GM12878 (cell line): Measurements from ENCODE around the gene WFDC12. TPM values are rescaled to one million over a fixed set of nuclear protein-coding genes. Genes with fewer than 3 reads are reported as not detected.

Source experiments
- ATAC-seq: fragments of 200-7000 bp; cut with Tn5 transposase; 3 replicates; pipeline ENCODE4 v1.9.1; 2020; ENCODE audit warnings: mild to moderate bottlenecking, moderate library complexity
- BruUV-seq: library from RNA; stranded (reverse); fragments of 400-500 nt; replicated peaks from 2 replicates; lab custom pipeline; 2021; lab: Mats Ljungman, UMichigan
- CTCF ChIA-PET: fragments of 300-600 bp; sonication (Branson Sonifier 250); formaldehyde crosslinking; extraction: SDS; loops from one replicate; lab custom pipeline; 2021; ENCODE audit warnings: inconsistent platforms; lab: Yijun Ruan, JAX
- POLR2A ChIA-PET: fragments of 350-600 bp; formaldehyde crosslinking; extraction: SDS; loops from one replicate; lab custom pipeline; 2021; ENCODE audit warnings: inconsistent platforms; lab: Charles Lee
- RAD21 ChIA-PET: fragments of 300-600 bp; sonication (Branson Sonifier 250); formaldehyde crosslinking; loops from one replicate; lab custom pipeline; 2023; ENCODE audit warnings: antibody characterized with exemption; ENCODE audit not compliant: unreplicated experiment; lab: Charles Lee
- SMC1A ChIA-PET: fragments of 300-600 bp; sonication (Branson Sonifier 250); formaldehyde crosslinking; loops from one replicate; lab custom pipeline; 2023; ENCODE audit not compliant: unreplicated experiment, uncharacterized antibody; lab: Charles Lee
- DNase-seq: peaks from one replicate; pipeline ENCODE4 v3.0.0-alpha.2; 2011; ENCODE audit warnings: low read depth, low spot score
- FAIRE-seq: peaks from 3 replicates; lab custom pipeline; 2011; peaks lifted over from hg19 to GRCh38; lab: Jason Lieb, UNC
- H2AFZ ChIP-seq: 2 replicates; pipeline ENCODE4 v1.6.0; 2011; ENCODE audit warnings: low read depth, low read length, control low read depth; ENCODE audit not compliant: control insufficient read depth
- H3K27ac ChIP-seq: 2 replicates; pipeline ENCODE4 v1.5.1; 2011; ENCODE audit warnings: control low read depth; ENCODE audit not compliant: control insufficient read depth, insufficient read depth
- H3K27me3 ChIP-seq, 2 experiments: replicated peaks in 1 of 2; 2 replicates each; pipeline versions ENCODE4 v1.6.0 to v1.6.1; 2011; ENCODE audit warnings: low read length in 1 of 2; ENCODE audit not compliant: control insufficient read depth in 2 of 2, insufficient read depth in 2 of 2
- H3K36me3 ChIP-seq, 2 experiments: 2 replicates each; pipeline ENCODE4 v1.5.1; 2011; ENCODE audit warnings: low read length in 1 of 2; ENCODE audit not compliant: control insufficient read depth in 2 of 2, insufficient read depth in 2 of 2
- H3K4me1 ChIP-seq: 2 replicates; pipeline ENCODE4 v1.6.1; 2011; ENCODE audit warnings: mild to moderate bottlenecking, low read length, moderate library complexity, mixed read lengths; ENCODE audit not compliant: control insufficient read depth, insufficient read depth
- H3K4me2 ChIP-seq: 2 replicates; pipeline ENCODE4 v1.6.0; 2011; ENCODE audit warnings: control low read depth; ENCODE audit not compliant: control insufficient read depth, insufficient read depth
- H3K4me3 ChIP-seq: fragments of 200-600 bp; sonication (generic); 2 replicates; pipeline ENCODE4 v1.5.1; 2016
- H3K79me2 ChIP-seq: 2 replicates; pipeline ENCODE4 v1.6.0; 2011; ENCODE audit warnings: low read length; ENCODE audit not compliant: control insufficient read depth, insufficient read depth
- H3K9ac ChIP-seq: 2 replicates; pipeline ENCODE4 v1.8.0; 2011; ENCODE audit warnings: low read length, control low read depth, mixed read lengths; ENCODE audit not compliant: control insufficient read depth, insufficient read depth
- H3K9me3 ChIP-seq: replicated peaks from 3 replicates; pipeline ENCODE4 v1.5.1; 2011; ENCODE audit warnings: mild to moderate bottlenecking, low read length; ENCODE audit not compliant: control insufficient read depth, insufficient read depth
- H4K20me1 ChIP-seq: 2 replicates; pipeline ENCODE4 v1.6.0; 2011; ENCODE audit not compliant: control insufficient read depth, insufficient read depth
- BHLHE40 ChIP-seq, 2 experiments: fragments of 450-650 bp in 1 of 2; IDR thresholded peaks; 2 replicates each; pipeline ENCODE4 v1.6.1; 2011 to 2017; ENCODE audit warnings: low read depth in 2 of 2, borderline replicate concordance in 1 of 2, improper control_type of control experiment in 1 of 2, low read length in 1 of 2, mild to moderate bottlenecking in 1 of 2
- CTCF ChIP-seq, 3 experiments: IDR thresholded peaks in 2 of 3; conservative IDR thresholded peaks in 1 of 3; 2 replicates each; pipeline ENCODE4 v1.5.1; 2011; ENCODE audit warnings: low read depth in 3 of 3, low read length in 3 of 3, mild to moderate bottlenecking in 3 of 3, control low read depth in 2 of 3, moderate library complexity in 2 of 3, inconsistent platforms in 1 of 3, mixed read lengths in 1 of 3; ENCODE audit not compliant: control insufficient read depth in 2 of 3, insufficient read depth in 1 of 3; ENCODE audit errors: extremely low read depth in 1 of 3
- HDAC6 ChIP-seq: fragments of 200-600 bp; sonication (generic); IDR thresholded peaks from one replicate; pipeline ENCODE4 v1.8.0; 2017; ENCODE audit warnings: antibody characterized with exemption; ENCODE audit not compliant: unreplicated experiment
- TAF1 ChIP-seq: IDR thresholded peaks from 2 replicates; pipeline ENCODE4 v1.6.1; 2011; ENCODE audit warnings: mild to moderate bottlenecking, low read depth, low read length, borderline replicate concordance
- WGBS: methylation state at CpG from one replicate; pipeline ENCODE4 v1.1.6; 2016; ENCODE audit warnings: low lambda C conversion rate; ENCODE audit not compliant: insufficient replicate concordance, insufficient coverage; ENCODE audit errors: missing lambda C conversion rate; 5-methylcytosine and 5-hydroxymethylcytosine counted together
- in situ Hi-C: fragments of 300-500 bp; cut with MboI; formaldehyde crosslinking; loops from 9 replicates; pipeline ENCODE4 v1.14.3; 2018; ENCODE audit warnings: mixed read lengths
- intact Hi-C: fragments of 100-400 bp; cut with micrococcal nuclease; formaldehyde crosslinking; loops from one replicate; pipeline ENCODE4 v1.14.2; 2022; ENCODE audit not compliant: unreplicated experiment
- polyA plus RNA-seq, 11 experiments: library from polyadenylated mRNA; depleted of rRNA in 4 of 11; unstranded in 6 of 11; stranded (reverse) in 5 of 11; fragments of >200 nt; fragmentation: Nextera tagmentation in 4 of 11; fragmentation: Illumina TruSeq in 1 of 11; extraction: Ambion mirVana in 4 of 11; extraction: Trizol in 1 of 11; gene quantifications; 1 replicate in 1 of 11; 2 replicates in 10 of 11; pipeline versions ENCODE4 v1.2.1 to v1.2.3, GENCODE V29; 2011 to 2016; ENCODE audit warnings: inconsistent platforms in 2 of 11, missing spikeins in 2 of 11, low read depth in 1 of 11
- total RNA-seq, 4 experiments: library from RNA; depleted of rRNA in 3 of 4; stranded (reverse); fragments of >200 nt in 3 of 4; fragmentation: Illumina TruSeq in 1 of 4; extraction: Trizol in 1 of 4; gene quantifications; 2 replicates each; pipeline versions ENCODE4 v1.2.1 to v1.2.3, GENCODE V29; 2013 to 2021

The WFDC12 gene
- total and polyA plus RNA-seq, 10 of the 15 experiments (the other 5 are each of a cell fraction or from before 2014, with no cell fraction given): not detected

GRCh38 chr20:45098103-45098773 lies 26.0 kb downstream of the WFDC12 start:
- BruUV-seq: no TSS peak
- in situ Hi-C loops: no loop called here
- intact Hi-C loops: loop anchor here (5.0 kb wide), 3 partner anchors 86 to 194 kb away; partner anchors contain the start of gene PABPC1L
- CTCF ChIA-PET: interaction anchor here (0.5 to 5.4 kb wide), 7 partner anchors 8 to 414 kb away, joined by 3 to 162 read pairs (median 18); no protein-coding TSS in a partner anchor
- Histone ChIP-seq H3K4me2 (0 out of 2 replicates have a peak overlapping the region, but pooled peaks have one; percentile 28), H3K4me1 (no peaks in the 10 kb centered on the region), H4K20me1 (no peaks in the 10 kb centered on the region; the same call in 1 of the 2 replicates), H3K36me3 (no peaks in the 10 kb centered on the region), H3K79me2 (no peaks in the 10 kb centered on the region), H3K4me3 (no peak overlapping the region; the same call in 1 of the 2 replicates), H3K9me3 (no peaks in the 10 kb centered on the region; the same call in 2 of the 3 replicates), H3K9ac (no peak overlapping the region), H2AFZ (no peak overlapping the region), H3K27me3 (peaks cover 2 to 9% of the 10 kb centered on the region in 2 experiments; a peak in 3 of 4 replicates), H3K27ac (no peak overlapping the region)
- FAIRE-seq: no peak
- TF ChIP-seq HDAC6 (peak; percentile 66), TAF1 (no peak), BHLHE40 (IDR thresholded peaks at IDR 0.05; ENCODE audit: borderline replicate concordance in 1 of 2, low read depth in 2 of 2, low read length in 1 of 2) (peak in 1 of 2 experiments; percentile 24; a peak in 1 of 4 replicates), CTCF (IDR thresholded peaks at IDR 0.05 in 2 of 3, conservative IDR thresholded peaks at IDR 0.05 in 1 of 3; ENCODE audit: control insufficient read depth in 2 of 3, extremely low read depth in 1 of 3, insufficient read depth in 1 of 3, low read depth in 3 of 3, low read length in 3 of 3) (0 out of 6 replicates have a peak, but pooled peaks of 2 of the 3 experiments have one; percentile 1 to 8)
- SMC1A ChIA-PET: interaction anchor here (1.6 to 7.0 kb wide), 2 partner anchors 54 to 68 kb away, joined by 4 to 108 read pairs; no protein-coding TSS in a partner anchor
- ATAC-seq: no peak
- WGBS: 65% methylated on average over 81 of the region's 91 CpGs
- no peak for DNase-seq
- POLR2A ChIA-PET: interaction anchor here (0.5 kb wide), 1 partner anchor 70 kb away, joined by 3 read pairs; no protein-coding TSS in a partner anchor
- RAD21 ChIA-PET: interaction anchor here (5.0 kb wide), 1 partner anchor 55 kb away, joined by 85 read pairs; no protein-coding TSS in a partner anchor
